OCI-LY1 (cell line): ENCODE measurements around the gene FMN1.

Source experiments
- EZH2 ChIP-seq: fragments of 200-600 bp; sonication (generic), shearing (Covaris generic); IDR thresholded peaks from 2 replicates; pipeline ENCODE4 v1.8.0; 2017; ENCODE audit warnings: borderline replicate concordance, mixed run types, mild to moderate bottlenecking, antibody characterized with exemption, low read length, moderate library complexity, mixed read lengths
- TF ChIP-seq, protein P1 (sequence below): fragments of 200-600 bp; sonication (generic), shearing (Covaris generic); IDR thresholded peaks from 2 replicates; pipeline ENCODE4 v1.5.1; 2017; ENCODE audit warnings: mild to moderate bottlenecking, antibody characterized with exemption, low read length, moderate library complexity, mixed read lengths

DNA sequence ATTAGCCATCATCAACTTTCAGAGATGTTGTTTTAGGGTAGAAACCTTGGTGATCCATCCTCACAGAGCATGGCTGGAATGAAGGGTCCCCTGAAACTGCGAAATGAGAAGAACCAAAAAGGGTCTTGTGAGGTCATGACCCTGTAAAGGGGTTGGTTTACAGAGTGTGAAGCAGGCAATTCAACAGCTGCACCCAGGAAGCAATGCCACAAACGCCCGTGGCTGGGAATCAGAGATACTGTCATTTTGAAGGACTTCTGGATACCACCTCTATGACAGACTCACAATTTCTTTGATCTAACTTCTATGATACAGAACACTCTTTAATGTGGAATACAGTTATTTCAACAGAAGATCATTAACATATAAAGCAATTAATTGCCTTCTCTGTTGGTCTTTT, 397.7 kb downstream of the FMN1 start:
- TF ChIP-seq, protein P1, sequence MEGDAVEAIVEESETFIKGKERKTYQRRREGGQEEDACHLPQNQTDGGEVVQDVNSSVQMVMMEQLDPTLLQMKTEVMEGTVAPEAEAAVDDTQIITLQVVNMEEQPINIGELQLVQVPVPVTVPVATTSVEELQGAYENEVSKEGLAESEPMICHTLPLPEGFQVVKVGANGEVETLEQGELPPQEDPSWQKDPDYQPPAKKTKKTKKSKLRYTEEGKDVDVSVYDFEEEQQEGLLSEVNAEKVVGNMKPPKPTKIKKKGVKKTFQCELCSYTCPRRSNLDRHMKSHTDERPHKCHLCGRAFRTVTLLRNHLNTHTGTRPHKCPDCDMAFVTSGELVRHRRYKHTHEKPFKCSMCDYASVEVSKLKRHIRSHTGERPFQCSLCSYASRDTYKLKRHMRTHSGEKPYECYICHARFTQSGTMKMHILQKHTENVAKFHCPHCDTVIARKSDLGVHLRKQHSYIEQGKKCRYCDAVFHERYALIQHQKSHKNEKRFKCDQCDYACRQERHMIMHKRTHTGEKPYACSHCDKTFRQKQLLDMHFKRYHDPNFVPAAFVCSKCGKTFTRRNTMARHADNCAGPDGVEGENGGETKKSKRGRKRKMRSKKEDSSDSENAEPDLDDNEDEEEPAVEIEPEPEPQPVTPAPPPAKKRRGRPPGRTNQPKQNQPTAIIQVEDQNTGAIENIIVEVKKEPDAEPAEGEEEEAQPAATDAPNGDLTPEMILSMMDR = no peak
- TF ChIP-seq EZH2 = no peak
